Measurements from ENCODE around the gene LDHAL6B. TPM values are rescaled to one million over a fixed set of nuclear protein-coding genes. Genes with fewer than 3 reads are reported as not detected.

LDHAL6B gene
- total and polyA plus RNA-seq, 9 of the 15 experiments (the other 6 are each of a cell fraction or from before 2014, with no cell fraction given), result not detected

DNA sequence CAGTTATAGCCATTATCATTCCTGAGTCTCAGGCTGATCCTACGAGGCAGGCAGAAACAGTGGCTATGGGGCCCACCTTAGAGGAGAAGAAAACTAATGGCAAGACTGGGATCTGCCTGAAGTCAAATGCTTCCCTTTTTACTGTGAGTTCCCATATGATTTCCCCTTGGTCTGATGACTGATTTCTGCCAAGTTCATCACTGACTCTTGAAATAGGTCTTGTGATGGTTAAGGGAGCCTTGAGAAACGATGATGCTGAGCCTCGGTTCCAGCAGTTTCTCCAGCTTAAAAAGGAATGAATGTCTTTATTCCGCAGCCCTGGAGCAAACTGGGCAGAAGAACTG is 29.4 kb upstream of the LDHAL6B start (continued):
- no peak for TF ChIP-seq ZNF561 (CRISPR knock-in tag; conservative IDR thresholded peaks at IDR 0.05)

DNA sequence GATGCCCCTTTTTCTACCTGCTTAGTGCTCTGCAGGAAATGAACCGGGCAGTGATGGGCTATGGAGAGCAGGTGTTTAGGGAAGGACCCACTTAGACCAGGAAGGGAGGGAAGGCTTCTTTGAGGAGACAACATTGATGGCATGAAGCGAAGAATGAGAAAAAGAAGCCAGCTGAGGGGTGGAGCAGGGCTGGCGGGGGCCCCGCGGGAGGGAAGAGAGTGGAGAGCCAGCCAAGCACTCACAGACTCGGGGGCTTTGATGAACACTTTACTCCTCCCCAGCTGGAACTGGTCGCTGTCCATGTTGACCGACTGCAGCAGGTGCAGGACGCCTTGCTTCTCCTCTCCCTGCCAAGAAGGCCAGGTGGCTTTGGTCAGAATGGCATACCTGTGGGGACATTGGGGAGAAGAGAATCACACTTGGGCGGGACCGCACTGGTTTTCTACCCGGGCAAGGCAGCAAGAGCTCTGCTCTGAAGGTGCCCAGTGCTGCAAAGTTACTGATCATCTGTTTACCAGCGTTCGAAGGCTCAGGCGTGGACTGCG is 28.4 kb upstream of the LDHAL6B start:
- Histone ChIP-seq H3K4me3 (no peak overlapping the region), H3K36me3 (ENCODE audit: control insufficient read depth, insufficient read depth, low read length) (no peaks in the 10 kb centered on the region), H3K79me2 (ENCODE audit: control insufficient read depth, insufficient read depth, low read length) (no peaks in the 10 kb centered on the region), H3K9me3 (replicated peaks; ENCODE audit: control insufficient read depth, insufficient read depth, low read depth, low read length) (peaks cover 3% of the 10 kb centered on the region; the same call in 1 of the 2 replicates), H3K9ac (ENCODE audit: insufficient read depth in 1 of 2, low read depth in 2 of 2, low read length in 2 of 2) (no peak overlapping the region), H2AFZ (ENCODE audit: low read depth, low read length) (no peak overlapping the region), H3K27me3 (ENCODE audit: control insufficient read depth in 2 of 2, insufficient read depth in 2 of 2, low read length in 2 of 2) (peaks cover 23 to 27% of the 10 kb centered on the region in 2 experiments), H4K20me1 (replicated peaks; ENCODE audit: control insufficient read depth, insufficient read depth, low read length) (no peaks in the 10 kb centered on the region), H3K4me1 (replicated peaks in 1 of 2; ENCODE audit: control insufficient read depth in 2 of 2, insufficient read depth in 2 of 2, low read length in 2 of 2) (no peaks in the 10 kb centered on the region), H3K9me1 (ENCODE audit: control insufficient read depth, insufficient read depth, low read length) (no peaks in the 10 kb centered on the region), H3K4me2 (ENCODE audit: insufficient read depth, low read length) (no peak overlapping the region), H3K27ac (ENCODE audit: extremely low read depth, low read depth, low read length) (no peak overlapping the region)
- in situ Hi-C loops (cut with MboI), result no loop called here
- no TSS peak for BruUV-seq (replicated peaks)
- ATAC-seq, result no peak
- FAIRE-seq, result no peak
- 0% methylated on average over 15 of the region's 16 CpGs for WGBS (ENCODE audit: insufficient coverage, low coverage, missing lambda C conversion rate)
- ChIA-PET CTCF (ENCODE audit: low intra/inter-chr PET ratio) (no interaction called here), POLR2A (interaction anchor here (0.6 kb wide), 1 partner anchor 144 kb away, joined by 3 read pairs; no protein-coding TSS in a partner anchor)
- intact Hi-C loops (cut with micrococcal nuclease), result no loop called here
- DNase-seq (ENCODE audit: extremely low read depth in 1 of 4, low spot score in 3 of 4), result no peak
- TF ChIP-seq TSC22D4 (tag; IDR thresholded peaks at IDR 0.05) (no peak), ZNF780A (CRISPR knock-in tag; IDR thresholded peaks at IDR 0.05) (no peak), RBM39 (optimal IDR thresholded peaks at IDR 0.05; ENCODE audit: low read depth, low read length) (no peak), FOXA3 (CRISPR knock-in tag; conservative IDR thresholded peaks at IDR 0.05 in 1 of 2, IDR thresholded peaks at IDR 0.05 in 1 of 2) (no peak), ZNF584 (CRISPR knock-in tag; IDR thresholded peaks at IDR 0.05; ENCODE audit: low read depth) (no peak), MYBL2 (IDR thresholded peaks at IDR 0.05; ENCODE audit: low read depth) (no peak), MYBL2 (CRISPR knock-in tag; IDR thresholded peaks at IDR 0.05; ENCODE audit: borderline replicate concordance) (no peak), MAFG (tag; conservative IDR thresholded peaks at IDR 0.05) (no peak), ZNF212 (CRISPR knock-in tag; IDR thresholded peaks at IDR 0.05) (no peak), PHTF2 (CRISPR knock-in tag; IDR thresholded peaks at IDR 0.05) (no peak), RHOXF2B (CRISPR knock-in tag; conservative IDR thresholded peaks at IDR 0.05) (no peak), MCM2 (IDR thresholded peaks at IDR 0.05; ENCODE audit: low read depth) (no peak)
- TF ChIP-seq, protein P1, sequence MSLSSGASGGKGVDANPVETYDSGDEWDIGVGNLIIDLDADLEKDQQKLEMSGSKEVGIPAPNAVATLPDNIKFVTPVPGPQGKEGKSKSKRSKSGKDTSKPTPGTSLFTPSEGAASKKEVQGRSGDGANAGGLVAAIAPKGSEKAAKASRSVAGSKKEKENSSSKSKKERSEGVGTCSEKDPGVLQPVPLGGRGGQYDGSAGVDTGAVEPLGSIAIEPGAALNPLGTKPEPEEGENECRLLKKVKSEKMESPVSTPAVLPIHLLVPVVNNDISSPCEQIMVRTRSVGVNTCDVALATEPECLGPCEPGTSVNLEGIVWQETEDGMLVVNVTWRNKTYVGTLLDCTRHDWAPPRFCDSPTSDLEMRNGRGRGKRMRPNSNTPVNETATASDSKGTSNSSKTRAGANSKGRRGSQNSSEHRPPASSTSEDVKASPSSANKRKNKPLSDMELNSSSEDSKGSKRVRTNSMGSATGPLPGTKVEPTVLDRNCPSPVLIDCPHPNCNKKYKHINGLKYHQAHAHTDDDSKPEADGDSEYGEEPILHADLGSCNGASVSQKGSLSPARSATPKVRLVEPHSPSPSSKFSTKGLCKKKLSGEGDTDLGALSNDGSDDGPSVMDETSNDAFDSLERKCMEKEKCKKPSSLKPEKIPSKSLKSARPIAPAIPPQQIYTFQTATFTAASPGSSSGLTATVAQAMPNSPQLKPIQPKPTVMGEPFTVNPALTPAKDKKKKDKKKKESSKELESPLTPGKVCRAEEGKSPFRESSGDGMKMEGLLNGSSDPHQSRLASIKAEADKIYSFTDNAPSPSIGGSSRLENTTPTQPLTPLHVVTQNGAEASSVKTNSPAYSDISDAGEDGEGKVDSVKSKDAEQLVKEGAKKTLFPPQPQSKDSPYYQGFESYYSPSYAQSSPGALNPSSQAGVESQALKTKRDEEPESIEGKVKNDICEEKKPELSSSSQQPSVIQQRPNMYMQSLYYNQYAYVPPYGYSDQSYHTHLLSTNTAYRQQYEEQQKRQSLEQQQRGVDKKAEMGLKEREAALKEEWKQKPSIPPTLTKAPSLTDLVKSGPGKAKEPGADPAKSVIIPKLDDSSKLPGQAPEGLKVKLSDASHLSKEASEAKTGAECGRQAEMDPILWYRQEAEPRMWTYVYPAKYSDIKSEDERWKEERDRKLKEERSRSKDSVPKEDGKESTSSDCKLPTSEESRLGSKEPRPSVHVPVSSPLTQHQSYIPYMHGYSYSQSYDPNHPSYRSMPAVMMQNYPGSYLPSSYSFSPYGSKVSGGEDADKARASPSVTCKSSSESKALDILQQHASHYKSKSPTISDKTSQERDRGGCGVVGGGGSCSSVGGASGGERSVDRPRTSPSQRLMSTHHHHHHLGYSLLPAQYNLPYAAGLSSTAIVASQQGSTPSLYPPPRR (CRISPR knock-in tag; IDR thresholded peaks at IDR 0.05; ENCODE audit: borderline replicate concordance), result no peak
